Measurements from ENCODE around the gene MIOX. TPM values are rescaled to one million over a fixed set of nuclear protein-coding genes. Genes with fewer than 3 reads are reported as not detected.
A peak's percentile ranks its signal among the peaks of the same experiment; 100 is the strongest.

MIOX gene
- total RNA-seq, 4 donors from 2014 or later: not detected

DNA sequence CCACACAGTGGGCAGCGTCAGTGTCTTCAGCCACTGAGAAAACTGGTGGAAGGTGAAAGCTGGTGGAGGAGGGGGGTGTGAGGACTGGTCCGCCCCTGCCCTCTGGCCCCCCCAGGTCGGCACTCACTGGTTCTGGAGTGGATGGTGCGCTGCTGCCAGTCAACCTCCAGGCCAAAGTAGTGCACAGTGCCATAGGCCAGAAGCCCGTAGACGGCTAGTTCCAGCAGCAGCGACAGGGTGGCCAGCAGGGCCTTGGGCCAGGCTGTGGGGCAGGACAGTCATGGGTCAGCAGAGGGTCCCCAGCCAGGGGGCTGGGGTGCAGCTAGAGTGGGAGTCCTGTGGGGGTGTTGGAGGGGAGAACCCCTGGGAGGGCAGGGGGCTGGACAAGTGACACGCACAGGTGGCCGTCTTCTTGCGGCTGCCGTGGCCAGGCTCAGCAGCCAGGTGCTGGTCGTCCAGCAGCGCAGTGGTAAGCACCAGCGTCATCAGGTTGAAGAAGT, 18.7 kb downstream of the MIOX start:
- TF ChIP-seq, protein P1, sequence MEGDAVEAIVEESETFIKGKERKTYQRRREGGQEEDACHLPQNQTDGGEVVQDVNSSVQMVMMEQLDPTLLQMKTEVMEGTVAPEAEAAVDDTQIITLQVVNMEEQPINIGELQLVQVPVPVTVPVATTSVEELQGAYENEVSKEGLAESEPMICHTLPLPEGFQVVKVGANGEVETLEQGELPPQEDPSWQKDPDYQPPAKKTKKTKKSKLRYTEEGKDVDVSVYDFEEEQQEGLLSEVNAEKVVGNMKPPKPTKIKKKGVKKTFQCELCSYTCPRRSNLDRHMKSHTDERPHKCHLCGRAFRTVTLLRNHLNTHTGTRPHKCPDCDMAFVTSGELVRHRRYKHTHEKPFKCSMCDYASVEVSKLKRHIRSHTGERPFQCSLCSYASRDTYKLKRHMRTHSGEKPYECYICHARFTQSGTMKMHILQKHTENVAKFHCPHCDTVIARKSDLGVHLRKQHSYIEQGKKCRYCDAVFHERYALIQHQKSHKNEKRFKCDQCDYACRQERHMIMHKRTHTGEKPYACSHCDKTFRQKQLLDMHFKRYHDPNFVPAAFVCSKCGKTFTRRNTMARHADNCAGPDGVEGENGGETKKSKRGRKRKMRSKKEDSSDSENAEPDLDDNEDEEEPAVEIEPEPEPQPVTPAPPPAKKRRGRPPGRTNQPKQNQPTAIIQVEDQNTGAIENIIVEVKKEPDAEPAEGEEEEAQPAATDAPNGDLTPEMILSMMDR (IDR thresholded peaks at IDR 0.05): no peak
- no peak for ATAC-seq (ENCODE audit: low FRiP score)
- DNase-seq (ENCODE audit: low spot score): no peak

DNA sequence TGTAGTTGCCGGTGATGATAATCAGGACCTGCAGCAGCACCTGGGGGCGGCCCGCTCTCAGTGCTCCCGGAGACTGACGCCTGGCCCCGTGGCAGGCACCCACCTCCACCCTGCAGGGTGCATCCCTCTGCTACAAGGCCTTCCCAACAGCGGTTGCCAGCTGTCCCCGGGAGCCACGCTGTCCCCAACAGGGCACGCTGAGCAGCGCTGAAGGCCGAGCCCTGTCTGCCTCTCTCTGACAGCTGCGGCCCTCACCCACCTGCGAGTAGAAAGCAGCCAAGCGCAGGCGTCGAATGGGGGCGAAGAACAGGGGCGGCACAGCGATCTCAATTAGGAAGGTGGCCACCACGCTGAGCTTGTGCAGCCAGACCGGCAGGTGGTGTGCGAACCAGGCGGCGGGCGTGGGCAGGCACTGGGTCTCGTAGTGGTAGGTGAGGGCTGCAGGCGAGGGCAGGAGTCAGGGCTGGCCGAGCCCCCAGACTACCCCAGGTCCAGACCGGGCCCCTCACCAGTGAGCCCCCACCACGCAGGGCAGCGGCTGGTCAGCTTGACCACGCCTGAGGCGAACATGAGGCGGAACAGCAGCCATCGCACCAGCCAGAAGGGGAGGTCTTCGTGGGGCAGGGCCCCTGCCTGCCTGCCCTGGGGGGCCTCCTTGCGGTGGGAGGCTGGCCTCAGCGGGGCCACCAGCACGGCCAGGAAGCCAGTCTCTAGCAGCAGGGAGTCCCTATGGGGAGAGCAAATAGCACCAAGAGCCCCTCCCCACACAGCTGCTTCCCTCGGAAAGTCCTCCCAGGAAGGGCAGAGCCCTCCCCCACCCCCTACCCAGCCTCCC, 19.3 kb downstream of the MIOX start:
- ATAC-seq (ENCODE audit: low FRiP score): no peak
- TF ChIP-seq, protein P1 (IDR thresholded peaks at IDR 0.05): no peak
- no peak for DNase-seq (ENCODE audit: low spot score)

DNA sequence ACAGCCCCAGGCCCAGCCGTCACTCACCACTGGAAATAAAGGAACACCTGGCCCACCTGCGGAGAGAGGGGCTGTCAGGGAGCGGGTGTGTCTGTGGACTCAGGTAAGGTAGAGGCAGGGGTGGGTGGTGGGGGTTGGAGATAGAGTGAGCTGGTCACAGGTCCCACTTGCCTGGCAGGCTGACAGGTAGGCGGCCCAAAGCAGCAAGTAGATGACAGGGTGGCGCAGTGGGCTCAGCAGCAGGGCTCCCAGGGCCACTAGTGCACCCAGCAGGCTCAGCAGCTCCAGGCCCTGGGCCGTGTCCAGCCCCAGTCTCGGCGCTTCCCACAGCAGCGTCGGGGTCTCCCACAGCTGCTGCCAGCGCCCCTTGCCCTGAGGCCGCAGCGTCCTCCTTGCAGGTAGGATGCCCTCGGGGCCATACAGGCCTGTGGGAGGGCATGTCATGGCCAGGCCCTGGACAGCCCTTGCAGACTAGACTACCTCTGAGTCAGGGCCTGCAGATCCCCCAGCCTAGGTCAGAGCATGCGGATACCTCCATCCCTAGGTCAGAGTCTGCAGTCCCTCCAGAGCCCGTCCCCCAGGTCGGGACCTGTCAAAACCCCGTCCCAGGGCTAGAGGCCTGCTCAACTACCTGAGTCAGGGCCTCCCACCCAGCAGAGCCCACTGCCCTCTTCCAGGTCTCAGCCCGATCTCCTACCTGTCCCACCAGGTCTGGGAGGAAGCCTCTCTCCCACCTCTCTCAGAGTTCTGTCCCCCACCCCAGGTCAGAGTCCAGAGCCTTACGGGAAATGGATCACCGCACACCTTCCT, 20.2 kb downstream of the MIOX start:
- DNase-seq (ENCODE audit: low spot score): no peak

DNA sequence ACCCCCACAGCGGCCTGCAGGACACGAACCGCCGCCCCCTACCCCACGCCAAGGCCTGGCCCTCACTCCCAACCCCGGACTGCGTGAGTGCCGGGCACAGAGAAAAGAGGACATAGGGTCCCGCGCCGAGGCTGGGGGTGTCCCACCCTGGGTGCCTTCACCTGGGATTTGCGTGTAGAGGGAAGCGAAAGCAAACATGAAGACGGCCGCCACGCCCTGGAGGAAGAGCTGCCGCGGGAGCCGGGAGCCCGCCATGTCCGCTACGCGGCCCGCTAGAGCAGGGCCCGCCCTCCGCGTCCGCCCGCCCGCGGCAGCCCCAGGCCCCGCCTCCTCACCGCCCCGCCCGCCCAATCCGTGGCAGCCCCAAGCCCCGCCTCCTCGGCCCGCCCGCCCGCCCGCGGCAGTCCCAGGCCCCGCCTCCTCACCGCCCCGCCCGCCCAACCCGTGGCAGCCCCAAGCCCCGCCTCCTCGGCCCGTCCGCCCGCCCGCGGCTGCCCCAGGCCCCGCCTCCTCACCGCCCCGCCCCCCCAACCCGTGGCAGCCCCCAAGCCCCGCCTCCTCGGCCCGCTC, 20.8 kb downstream of the MIOX start, which contains the start of gene LMF2:
Gene LMF2, minus strand, starts transcription at position 282 of the 570 bp plus-strand sequence. Its CDS starts 27 bp downstream, at position 255.
- DNase-seq (ENCODE audit: low spot score): peak; percentile 61
- ATAC-seq (ENCODE audit: low FRiP score): peak; percentile 72
- TF ChIP-seq, protein P1 (IDR thresholded peaks at IDR 0.05): no peak

More for the DNA sequence above, 20.2 kb downstream of the MIOX start:
- peak; percentile 24 for ATAC-seq (ENCODE audit: low FRiP score)
- TF ChIP-seq, protein P1 (IDR thresholded peaks at IDR 0.05): no peak

DNA sequence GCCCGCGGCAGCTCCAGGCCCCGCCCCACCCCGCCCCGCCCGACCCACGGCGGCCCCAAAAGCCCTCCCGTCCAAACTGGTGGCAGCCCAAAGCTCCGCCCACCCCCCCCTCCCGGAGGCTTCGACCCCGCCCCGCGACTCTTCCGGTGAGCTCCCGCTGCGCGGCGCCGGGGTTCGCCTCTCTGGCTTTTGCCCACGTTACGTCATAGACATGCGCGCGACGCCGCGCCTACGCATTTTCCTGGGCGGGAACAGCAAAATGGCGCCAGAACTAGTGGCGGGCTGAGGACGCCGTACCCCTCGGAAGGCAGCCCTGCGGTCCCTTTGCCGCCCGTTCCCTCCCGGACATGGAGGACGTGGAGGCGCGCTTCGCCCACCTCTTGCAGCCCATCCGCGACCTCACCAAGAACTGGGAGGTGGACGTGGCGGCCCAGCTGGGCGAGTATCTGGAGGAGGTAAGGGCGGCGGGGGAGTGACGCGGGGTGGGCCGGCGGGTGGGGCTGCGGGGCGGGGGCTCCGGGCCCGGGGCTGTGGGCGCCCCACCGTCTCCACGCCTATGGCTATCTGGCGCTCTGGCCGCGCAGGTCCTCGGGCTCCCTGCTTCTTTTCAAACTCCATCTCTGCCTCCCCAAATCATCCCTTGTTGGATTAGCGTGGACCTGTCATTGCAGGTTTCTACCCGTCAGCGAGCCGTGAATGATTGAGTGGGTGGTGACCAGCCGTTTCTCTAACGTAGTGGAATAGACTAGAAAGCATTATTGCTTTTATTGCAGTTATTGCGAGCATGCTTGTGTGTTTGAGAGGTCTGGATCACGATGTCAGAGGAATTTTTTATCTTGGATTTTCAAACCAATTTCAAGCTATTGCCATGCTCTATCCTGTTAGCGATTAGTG, 21.6 kb downstream of the MIOX start, which contains the start of gene NCAPH2:
Gene NCAPH2, plus strand, starts transcription at position 234 of the 894 bp plus-strand sequence. Its CDS starts 114 bp downstream, at position 348.
- TF ChIP-seq, protein P1 (IDR thresholded peaks at IDR 0.05): no peak
- peak; percentile 89 for DNase-seq (ENCODE audit: low spot score)
- ATAC-seq (ENCODE audit: low FRiP score): peak; percentile 79

DNA sequence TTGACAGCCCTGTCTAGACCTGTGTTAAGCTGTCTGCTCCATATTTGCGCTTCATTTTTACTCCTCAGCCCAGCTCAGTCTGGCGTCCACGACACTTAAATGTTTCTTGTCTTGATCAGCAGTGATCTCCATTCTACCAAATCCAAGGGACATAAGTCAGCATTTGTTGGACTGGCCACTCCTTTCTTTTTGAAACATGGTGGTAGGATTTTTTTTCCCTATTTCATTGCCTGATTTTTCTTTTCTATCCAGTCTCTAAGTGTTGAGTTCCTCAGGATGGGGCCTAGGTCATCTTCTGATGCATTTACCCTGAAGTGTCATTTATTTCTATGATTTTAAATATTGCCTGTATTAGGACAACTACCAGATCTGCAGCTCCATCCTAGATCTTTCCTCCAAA, 22.2 kb downstream of the MIOX start:
- ATAC-seq (ENCODE audit: low FRiP score): no peak
- TF ChIP-seq, protein P1 (IDR thresholded peaks at IDR 0.05): no peak
- no peak for DNase-seq (ENCODE audit: low spot score)

Data from omental fat pad (tissue), 4 donors.